Endothelial cell (in vitro differentiated cells): Measurements from ENCODE around the gene GARIN5A. TPM values are rescaled to one million over a fixed set of nuclear protein-coding genes. Genes with fewer than 3 reads are reported as not detected.

Experiments
- DNase-seq: peaks from one replicate; pipeline ENCODE4 v3.0.0; 2021; ENCODE audit warnings: low spot score
- H3K27ac Mint-ChIP-seq: one replicate; pipeline ENCODE4 v1.8.0; 2021; ENCODE audit warnings: mixed read lengths, inconsistent platforms; ENCODE audit not compliant: unreplicated experiment
- H3K27me3 Mint-ChIP-seq: one replicate; pipeline ENCODE4 v1.8.0; 2021; ENCODE audit warnings: mild to moderate bottlenecking, moderate library complexity, mixed read lengths, inconsistent platforms; ENCODE audit not compliant: unreplicated experiment
- H3K36me3 Mint-ChIP-seq: one replicate; pipeline ENCODE4 v1.8.0; 2021; ENCODE audit warnings: mild to moderate bottlenecking, low read depth, mixed read lengths, inconsistent platforms; ENCODE audit not compliant: unreplicated experiment
- H3K4me1 Mint-ChIP-seq: one replicate; pipeline ENCODE4 v1.8.0; 2021; ENCODE audit warnings: mild to moderate bottlenecking, mixed read lengths, inconsistent platforms; ENCODE audit not compliant: unreplicated experiment
- H3K4me3 Mint-ChIP-seq: one replicate; pipeline ENCODE4 v1.8.0; 2021; ENCODE audit warnings: mild to moderate bottlenecking, mixed read lengths, inconsistent platforms; ENCODE audit not compliant: unreplicated experiment
- H3K9me3 Mint-ChIP-seq: one replicate; pipeline ENCODE4 v1.8.0; 2021; ENCODE audit warnings: mixed read lengths, inconsistent platforms; ENCODE audit not compliant: unreplicated experiment
- CTCF ChIP-seq: fragments of 200-600 bp; sonication (generic); IDR thresholded peaks from one replicate; pipeline ENCODE4 v1.5.0; 2021; ENCODE audit warnings: antibody characterized with exemption; ENCODE audit not compliant: unreplicated experiment
- total RNA-seq: library from RNA; stranded (reverse); fragmentation: NEBNext Ultra II Directional; extraction: Animal tissue kit (Norgen Biotek cat#: 25700); gene quantifications from one replicate; pipeline ENCODE4 v1.2.1, GENCODE V29; 2021; ENCODE audit not compliant: unreplicated experiment

Gene GARIN5A
- total RNA-seq, 1 donor from 2014 or later = not detected

GRCh38 chr19:50451223-50451534, 25.5 kb downstream of the GARIN5A start:
- no peak overlapping the region for H3K27ac Mint-ChIP-seq
- H3K36me3 Mint-ChIP-seq = peaks cover 10% of the 10 kb centered on the region
- DNase-seq = no peak
- TF ChIP-seq CTCF = no peak
- peaks cover 18% of the 10 kb centered on the region for H3K27me3 Mint-ChIP-seq
- peaks cover 21% of the 10 kb centered on the region for H3K9me3 Mint-ChIP-seq
- no peaks in the 10 kb centered on the region for H3K4me1 Mint-ChIP-seq
- no peak overlapping the region for H3K4me3 Mint-ChIP-seq

GRCh38 chr19:50450369-50451222, 26.1 kb downstream of the GARIN5A start:
- Mint-ChIP-seq H3K4me1 (no peaks in the 10 kb centered on the region), H3K4me3 (no peak overlapping the region), H3K27me3 (peaks cover 14% of the 10 kb centered on the region), H3K36me3 (peaks cover 8% of the 10 kb centered on the region), H3K27ac (no peak overlapping the region), H3K9me3 (peaks cover 15% of the 10 kb centered on the region)
- TF ChIP-seq CTCF = no peak
- no peak for DNase-seq

DNA sequence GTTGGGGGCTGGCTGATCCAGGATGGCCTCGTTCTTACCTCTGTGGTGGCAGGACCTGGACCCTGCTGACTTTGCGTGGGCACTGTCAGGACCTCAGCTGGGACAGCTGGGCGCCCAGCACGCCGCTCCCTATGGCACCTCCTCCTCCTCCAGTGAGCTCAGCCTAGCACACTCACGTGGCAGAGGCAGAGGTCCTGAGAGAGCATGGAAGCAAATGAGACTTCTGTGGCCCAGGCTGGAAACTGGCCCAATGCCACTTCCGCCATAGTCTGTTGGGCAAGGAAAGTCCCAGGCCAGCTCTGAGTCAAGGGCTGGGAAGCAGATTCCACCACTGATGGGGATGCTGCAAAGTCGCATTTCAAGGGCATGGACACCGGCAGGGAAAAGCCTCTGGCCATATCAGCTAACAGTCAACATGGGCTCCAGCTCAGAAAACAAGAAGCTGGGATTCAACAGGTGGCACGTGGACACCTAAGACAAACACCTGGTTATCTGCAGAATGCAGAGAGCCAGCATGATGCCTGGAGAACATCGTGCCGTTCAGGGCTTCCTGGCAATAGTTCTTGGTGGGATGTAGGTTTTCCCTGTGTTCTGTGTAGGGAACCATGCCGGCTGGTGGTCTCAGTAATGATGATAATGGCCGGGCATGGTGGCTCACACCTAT, 27.3 kb downstream of the GARIN5A start:
- Mint-ChIP-seq H3K4me1 (no peaks in the 10 kb centered on the region), H3K9me3 (peaks cover 15% of the 10 kb centered on the region), H3K27me3 (peaks cover 11% of the 10 kb centered on the region), H3K36me3 (peaks cover 4% of the 10 kb centered on the region), H3K4me3 (no peak overlapping the region), H3K27ac (no peak overlapping the region)
- DNase-seq = no peak
- TF ChIP-seq CTCF = no peak

- DNase-seq = no peak
- no peak overlapping the region for H3K27ac Mint-ChIP-seq
- no peak for TF ChIP-seq CTCF
- peaks cover 16% of the 10 kb centered on the region for H3K36me3 Mint-ChIP-seq
- H3K4me1 Mint-ChIP-seq = no peaks in the 10 kb centered on the region
- H3K9me3 Mint-ChIP-seq = peaks cover 16% of the 10 kb centered on the region
- H3K4me3 Mint-ChIP-seq = no peak overlapping the region
- peaks cover 11% of the 10 kb centered on the region for H3K27me3 Mint-ChIP-seq
Measured at GRCh38 chr19:50447750-50448149, 28.9 kb downstream of the GARIN5A start.

- Mint-ChIP-seq H3K4me1 (no peaks in the 10 kb centered on the region), H3K9me3 (peaks cover 15% of the 10 kb centered on the region), H3K36me3 (peaks cover 16% of the 10 kb centered on the region), H3K27me3 (peaks cover 9% of the 10 kb centered on the region), H3K27ac (no peak overlapping the region), H3K4me3 (no peak overlapping the region)
- DNase-seq = no peak
- no peak for TF ChIP-seq CTCF
Measured at GRCh38 chr19:50447053-50447452, 29.6 kb downstream of the GARIN5A start.
